GM10248 (cell line): ENCODE data around the gene ZNF628.
A peak's percentile ranks its signal among the peaks of the same experiment; 100 is the strongest.

Source experiments
- CTCF ChIA-PET: fragments of 300-600 bp; sonication (Branson Sonifier 250); formaldehyde crosslinking; extraction: SDS; loops from one replicate; lab custom pipeline; 2021; ENCODE audit warnings: antibody characterized with exemption; lab: Yijun Ruan, JAX
- POLR2A ChIA-PET: fragments of 350-650 bp; sonication (Branson Sonifier 250); formaldehyde crosslinking; extraction: SDS; loops from one replicate; lab custom pipeline; 2020; ENCODE audit warnings: antibody characterized with exemption; lab: Yijun Ruan, JAX
- DNase-seq: peaks from one replicate; pipeline ENCODE4 v3.0.0; 2012; ENCODE audit errors: extremely low spot score
- CTCF ChIP-seq: IDR thresholded peaks from 2 replicates; pipeline ENCODE4 v1.5.1; 2012; ENCODE audit warnings: mild to moderate bottlenecking, low read depth; ENCODE audit errors: extremely low read depth, missing control alignments, control extremely low read depth

ZNF628 gene

GRCh38 chr19:55436847-55437246, 39.6 kb upstream of the ZNF628 start:
- POLR2A ChIA-PET, result no interaction called here
- no peak for DNase-seq
- no peak for TF ChIP-seq CTCF
- CTCF ChIA-PET, result interaction anchor here (1.2 to 2.0 kb wide), 5 partner anchors 19 to 135 kb away, joined by 3 to 6 read pairs (median 3); no protein-coding TSS in a partner anchor

- POLR2A ChIA-PET, result interaction anchor here (0.7 kb wide), 1 partner anchor 375 kb away, joined by 3 read pairs; the partner anchor contains the start of gene RDH13
- no peak for TF ChIP-seq CTCF
- CTCF ChIA-PET, result interaction anchor here (1.2 to 2.0 kb wide), 4 partner anchors 20 to 135 kb away, joined by 3 to 6 read pairs (median 4); no protein-coding TSS in a partner anchor
- no peak for DNase-seq
These were observed 39.0 kb upstream of the ZNF628 start for GRCh38 chr19:55437410-55437809.

- ChIA-PET POLR2A (no interaction called here), CTCF (interaction anchor here (1.1 kb wide), 1 partner anchor 21 kb away, joined by 3 read pairs; no protein-coding TSS in a partner anchor)
- TF ChIP-seq CTCF, result no peak
- DNase-seq, result no peak
These were observed 37.4 kb upstream of the ZNF628 start for GRCh38 chr19:55439052-55439451.

GRCh38 chr19:55440411-55441105, 35.9 kb upstream of the ZNF628 start:
- ChIA-PET POLR2A (no interaction called here), CTCF (interaction anchor here (0.9 kb wide), 1 partner anchor 12 kb away, joined by 3 read pairs; no protein-coding TSS in a partner anchor)
- no peak for TF ChIP-seq CTCF
- peak; percentile 59 for DNase-seq

- no peak for DNase-seq
- ChIA-PET CTCF (no interaction called here), POLR2A (no interaction called here)
- TF ChIP-seq CTCF, result no peak
These were observed 35.1 kb upstream of the ZNF628 start for GRCh38 chr19:55441319-55441691.

GRCh38 chr19:55441692-55442321, 34.6 kb upstream of the ZNF628 start:
- POLR2A ChIA-PET, result no interaction called here
- DNase-seq, result no peak
- no peak for TF ChIP-seq CTCF
- CTCF ChIA-PET, result no interaction called here
